Kidney epithelial cell (primary cell): ENCODE data around the gene GTF3C5. TPM values are rescaled to one million over a fixed set of nuclear protein-coding genes. Genes with fewer than 3 reads are reported as not detected.

Source experiments
- DNase-seq: peaks from one replicate; pipeline ENCODE4 v3.0.0-alpha.2; 2010; ENCODE audit warnings: low read depth
- H3K27me3 ChIP-seq: 2 replicates; pipeline ENCODE4 v1.6.0; 2011; ENCODE audit warnings: low read length; ENCODE audit not compliant: control insufficient read depth, insufficient read depth
- H3K36me3 ChIP-seq: 2 replicates; pipeline ENCODE4 v1.5.1; 2011; ENCODE audit warnings: low read length; ENCODE audit not compliant: control insufficient read depth, insufficient read depth
- H3K4me3 ChIP-seq: 2 replicates; pipeline ENCODE4 v1.5.1; 2011; ENCODE audit warnings: low read depth, mild to moderate bottlenecking, control low read depth, low read length
- total RNA-seq: library from RNA; depleted of rRNA; stranded (reverse); fragments of >200 nt; gene quantifications from 2 replicates; pipeline ENCODE4 v1.2.3, GENCODE V29; 2015
- TF ChIP-seq, protein P1 (sequence below): IDR thresholded peaks from 2 replicates; pipeline ENCODE4 v1.5.1; 2011; ENCODE audit warnings: mild to moderate bottlenecking, moderate library complexity, low read length, control low read depth, inconsistent platforms; ENCODE audit not compliant: insufficient read depth, poor library complexity, severe bottlenecking

Gene GTF3C5
- total RNA-seq, 1 donor from 2014 or later = 94.7 TPM

GRCh38 chr9:133041958-133042357 lies 11.2 kb downstream of the GTF3C5 start:
- peaks cover 3% of the 10 kb centered on the region for H3K36me3 ChIP-seq
- no peak overlapping the region for H3K4me3 ChIP-seq
- H3K27me3 ChIP-seq = no peaks in the 10 kb centered on the region
- TF ChIP-seq, protein P1, sequence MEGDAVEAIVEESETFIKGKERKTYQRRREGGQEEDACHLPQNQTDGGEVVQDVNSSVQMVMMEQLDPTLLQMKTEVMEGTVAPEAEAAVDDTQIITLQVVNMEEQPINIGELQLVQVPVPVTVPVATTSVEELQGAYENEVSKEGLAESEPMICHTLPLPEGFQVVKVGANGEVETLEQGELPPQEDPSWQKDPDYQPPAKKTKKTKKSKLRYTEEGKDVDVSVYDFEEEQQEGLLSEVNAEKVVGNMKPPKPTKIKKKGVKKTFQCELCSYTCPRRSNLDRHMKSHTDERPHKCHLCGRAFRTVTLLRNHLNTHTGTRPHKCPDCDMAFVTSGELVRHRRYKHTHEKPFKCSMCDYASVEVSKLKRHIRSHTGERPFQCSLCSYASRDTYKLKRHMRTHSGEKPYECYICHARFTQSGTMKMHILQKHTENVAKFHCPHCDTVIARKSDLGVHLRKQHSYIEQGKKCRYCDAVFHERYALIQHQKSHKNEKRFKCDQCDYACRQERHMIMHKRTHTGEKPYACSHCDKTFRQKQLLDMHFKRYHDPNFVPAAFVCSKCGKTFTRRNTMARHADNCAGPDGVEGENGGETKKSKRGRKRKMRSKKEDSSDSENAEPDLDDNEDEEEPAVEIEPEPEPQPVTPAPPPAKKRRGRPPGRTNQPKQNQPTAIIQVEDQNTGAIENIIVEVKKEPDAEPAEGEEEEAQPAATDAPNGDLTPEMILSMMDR = no peak
- DNase-seq = no peak

- Histone ChIP-seq H3K36me3 (peaks cover 4% of the 10 kb centered on the region), H3K27me3 (no peaks in the 10 kb centered on the region), H3K4me3 (no peak overlapping the region)
- DNase-seq = no peak
- TF ChIP-seq, protein P1 = no peak
Measured at GRCh38 chr9:133042676-133043075, 11.9 kb downstream of the GTF3C5 start.

GRCh38 chr9:133043449-133044035 lies 12.7 kb downstream of the GTF3C5 start:
- TF ChIP-seq, protein P1 = no peak
- Histone ChIP-seq H3K27me3 (no peaks in the 10 kb centered on the region), H3K36me3 (peaks cover 4% of the 10 kb centered on the region)

DNA sequence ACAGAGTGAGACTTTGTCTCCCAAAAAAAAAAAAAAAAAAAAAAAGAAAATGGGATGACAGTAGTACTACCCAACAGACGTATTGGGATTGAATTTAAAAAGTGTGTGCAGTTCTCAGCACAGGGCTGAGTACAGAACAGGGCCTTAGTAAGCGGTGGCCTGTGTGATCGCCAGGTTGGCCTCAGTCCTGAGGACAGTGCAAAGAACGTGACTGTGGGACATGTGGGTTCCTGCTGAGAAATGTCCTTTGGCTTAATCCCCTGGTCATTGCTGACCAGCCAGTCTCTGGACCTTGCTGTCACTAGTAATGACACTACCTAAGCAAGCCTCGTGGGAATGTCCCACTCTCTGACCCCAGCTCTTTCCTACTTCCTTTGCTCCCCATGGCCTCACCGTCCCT lies 13.3 kb downstream of the GTF3C5 start:
- TF ChIP-seq, protein P1 = no peak
- no peaks in the 10 kb centered on the region for H3K27me3 ChIP-seq
- no peak overlapping the region for H3K4me3 ChIP-seq
- H3K36me3 ChIP-seq = peaks cover 4% of the 10 kb centered on the region
- DNase-seq = no peak

More at GRCh38 chr9:133043449-133044035, 12.7 kb downstream of the GTF3C5 start:
- DNase-seq = no peak
- no peak overlapping the region for H3K4me3 ChIP-seq

DNA sequence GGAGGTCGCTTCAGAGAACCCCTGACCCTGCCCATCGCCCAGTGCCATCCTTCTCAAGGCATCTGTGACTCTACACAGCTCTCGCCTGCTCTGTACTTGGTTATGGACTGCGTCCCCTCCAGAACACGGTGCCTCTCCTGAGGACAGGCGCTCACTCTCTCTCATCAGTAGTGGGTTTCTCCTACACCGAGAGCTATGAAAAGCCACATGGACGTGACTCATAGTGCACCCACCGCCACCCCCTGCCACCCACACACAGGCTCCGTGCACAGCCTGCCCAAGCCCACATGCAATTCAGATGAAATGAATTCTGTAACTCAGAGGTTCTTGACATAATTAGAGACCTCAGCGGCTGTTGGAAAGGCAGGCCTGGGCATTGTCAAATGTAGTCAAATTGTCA lies 13.9 kb downstream of the GTF3C5 start:
- Histone ChIP-seq H3K27me3 (no peaks in the 10 kb centered on the region), H3K36me3 (peaks cover 4% of the 10 kb centered on the region), H3K4me3 (no peak overlapping the region)
- DNase-seq = no peak
- TF ChIP-seq, protein P1 = no peak

DNA sequence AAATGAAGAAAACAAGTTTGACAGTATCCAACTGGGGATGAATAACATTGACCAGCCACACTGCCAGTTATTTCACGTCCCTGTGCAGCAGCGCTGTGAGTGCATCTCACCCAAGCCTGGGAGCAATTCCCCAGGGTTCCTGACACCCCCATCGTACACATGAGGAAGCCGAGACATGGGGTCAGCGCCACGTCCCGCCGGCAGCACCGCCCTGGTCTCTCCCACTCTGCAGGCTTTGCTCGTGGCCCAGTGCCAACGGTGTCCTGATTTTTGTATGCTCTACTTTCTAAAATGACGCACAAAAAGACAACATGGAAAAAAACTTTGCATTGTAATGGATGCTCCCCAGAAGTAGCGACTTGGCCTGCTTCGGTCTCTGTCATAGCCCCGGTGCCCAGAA lies 14.3 kb downstream of the GTF3C5 start:
- DNase-seq = no peak
- TF ChIP-seq, protein P1 = no peak
- peaks cover 4% of the 10 kb centered on the region for H3K36me3 ChIP-seq
- H3K27me3 ChIP-seq = no peaks in the 10 kb centered on the region
- no peak overlapping the region for H3K4me3 ChIP-seq
